HG02610 (cell line): ENCODE results near the gene KLHL11.
"Not testable (repeated sequence)": the region's sequence is repeated elsewhere in the genome, so short reads cannot be mapped to it uniquely, and the experiment has no call there.

Experiments used
- ATAC-seq: cut with Tn5 transposase; IDR thresholded peaks from one replicate; pipeline ENCODE4 v1.9.1; 2021; ENCODE audit warnings: mild to moderate bottlenecking, moderate library complexity; ENCODE audit not compliant: unreplicated experiment

The KLHL11 gene

DNA sequence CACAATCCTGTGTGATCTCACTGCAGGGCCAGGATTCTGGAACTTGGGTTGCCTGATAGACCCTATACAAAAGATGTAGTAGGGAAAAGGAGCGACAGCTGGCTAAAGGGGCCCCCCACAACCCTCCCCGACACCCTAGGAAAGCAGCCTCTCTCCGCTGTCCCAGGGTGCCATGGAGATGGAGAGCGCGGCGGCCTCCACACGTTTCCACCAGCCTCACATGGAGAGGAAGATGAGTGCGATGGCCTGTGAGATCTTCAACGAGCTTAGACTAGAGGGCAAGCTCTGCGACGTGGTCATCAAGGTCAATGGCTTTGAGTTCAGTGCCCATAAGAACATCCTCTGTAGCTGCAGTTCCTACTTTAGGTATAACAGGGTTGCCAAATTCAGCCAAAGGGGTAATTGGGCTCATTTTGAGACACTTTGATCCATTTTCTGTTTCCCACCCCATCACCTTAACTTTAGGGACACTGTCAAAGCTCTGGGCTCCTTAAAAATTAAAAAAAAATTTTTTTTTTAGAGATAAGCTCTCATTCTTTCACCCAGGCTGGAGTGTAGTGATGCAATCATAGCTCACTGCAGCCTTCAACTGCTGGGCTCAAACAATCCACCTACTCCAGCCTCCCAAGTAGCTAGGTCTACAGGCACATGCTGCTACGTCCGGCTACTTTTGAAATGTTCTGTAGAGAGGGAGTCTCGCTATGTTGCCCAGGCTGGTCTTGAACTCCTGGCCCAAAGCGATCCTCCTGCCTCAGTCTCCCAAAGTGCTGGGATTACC, 27.3 kb downstream of the KLHL11 start, which contains the start of gene KLHL10:
Gene KLHL10, plus strand, starts transcription at position 65 of the 778 bp plus-strand sequence. Its CDS starts 108 bp downstream, at position 173.
- no peak for ATAC-seq

DNA sequence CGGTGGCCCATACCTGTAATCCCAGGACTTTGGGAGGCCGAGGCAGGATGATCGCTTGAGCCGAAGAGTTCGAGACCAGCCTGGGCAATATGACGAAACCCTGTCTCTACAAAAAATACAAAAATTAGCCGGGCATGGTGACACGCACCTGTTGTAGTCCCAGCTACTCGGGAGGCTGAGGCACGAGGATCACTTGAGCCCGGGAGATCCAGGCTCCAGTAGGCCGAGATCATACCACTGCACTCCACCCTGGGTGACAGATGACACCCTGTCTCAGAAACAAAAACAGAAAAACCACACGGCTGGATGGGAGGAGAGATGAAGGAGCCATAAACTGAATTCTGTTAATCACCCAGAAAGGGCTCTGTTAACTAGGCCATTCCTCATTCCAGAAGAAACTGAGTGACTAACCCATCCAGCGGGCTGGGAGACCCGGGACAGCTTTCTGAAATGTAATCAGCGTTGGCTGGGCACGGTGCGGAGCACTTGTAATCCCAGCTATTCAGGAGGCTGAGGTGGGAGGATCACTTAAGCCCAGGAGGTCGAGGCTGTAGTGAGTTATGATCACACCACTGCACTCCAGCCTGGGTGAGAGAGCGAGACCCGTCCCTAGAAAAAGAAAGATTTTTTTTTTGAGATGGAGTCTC, 28.6 kb downstream of the KLHL11 start:
- no peak for ATAC-seq

DNA sequence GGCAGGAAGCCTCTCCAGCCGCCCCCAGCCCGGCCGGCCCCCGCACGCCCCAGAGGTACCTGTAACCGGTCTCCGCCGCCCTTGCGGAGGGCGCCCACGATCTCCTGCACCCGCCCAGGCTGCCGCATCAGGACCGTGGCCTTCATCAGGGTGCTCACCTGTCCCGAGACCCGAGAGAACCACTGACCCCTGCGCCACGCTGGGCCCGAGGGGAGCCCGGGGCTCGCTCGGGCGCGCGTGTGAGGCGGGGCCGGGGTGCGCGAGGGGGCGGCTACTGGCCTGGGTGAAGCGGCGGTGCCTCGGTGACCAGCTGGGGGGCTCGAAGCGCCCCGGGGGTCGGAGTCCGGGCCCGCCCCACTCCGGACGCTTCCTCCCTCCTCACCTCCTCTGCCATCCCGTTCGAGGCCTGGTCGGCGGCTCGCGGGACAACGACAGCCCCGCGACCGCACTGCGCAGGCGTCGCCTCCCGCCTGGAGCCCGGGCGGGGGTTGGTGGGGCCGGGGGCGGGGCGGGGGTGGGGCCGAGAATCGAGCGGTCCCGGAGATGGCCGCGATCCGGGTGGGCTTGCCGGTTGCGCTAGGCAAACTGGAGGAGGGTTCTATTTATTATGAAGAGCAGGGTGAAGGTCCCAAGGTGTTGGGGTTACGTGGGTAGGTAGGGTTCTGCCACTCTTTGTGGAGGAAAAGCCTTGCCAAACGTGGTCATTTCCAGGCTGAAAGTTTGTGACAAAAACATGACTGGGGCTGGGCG, 29.2 kb downstream of the KLHL11 start, which contains the start of gene NT5C3B:
Gene NT5C3B, minus strand, starts transcription at position 433 of the 750 bp plus-strand sequence. Its CDS starts 39 bp downstream, at position 394.
- peak; percentile 62 for ATAC-seq

DNA sequence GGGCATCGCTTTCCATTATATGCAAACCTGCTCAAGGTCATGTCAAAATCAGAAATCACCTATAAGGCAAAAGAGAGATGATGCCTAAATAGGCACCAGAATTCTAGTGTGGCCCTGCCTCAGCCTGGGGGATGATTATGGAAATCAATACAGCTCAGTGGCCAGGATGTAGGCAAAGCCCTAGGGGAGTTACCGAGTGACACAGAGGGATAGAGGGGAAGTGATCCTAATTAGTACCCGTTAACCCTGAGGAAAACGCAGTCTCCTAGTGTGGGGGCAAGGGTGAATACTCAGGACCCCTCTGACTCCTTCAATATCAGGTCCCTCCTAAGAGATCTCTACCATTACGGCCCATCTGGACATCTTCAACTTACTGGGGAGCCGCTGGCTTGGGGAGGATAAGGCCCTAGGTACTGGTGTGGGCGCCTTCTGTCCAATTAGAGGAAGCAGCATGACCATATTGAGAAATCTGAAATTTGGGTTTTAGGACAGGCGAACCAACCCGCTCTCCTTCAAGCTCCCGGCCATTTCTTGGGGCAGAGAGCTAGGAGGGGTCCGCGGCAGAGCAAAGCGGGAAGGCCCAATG, 29.9 kb downstream of the KLHL11 start:
- ATAC-seq = no peak

DNA sequence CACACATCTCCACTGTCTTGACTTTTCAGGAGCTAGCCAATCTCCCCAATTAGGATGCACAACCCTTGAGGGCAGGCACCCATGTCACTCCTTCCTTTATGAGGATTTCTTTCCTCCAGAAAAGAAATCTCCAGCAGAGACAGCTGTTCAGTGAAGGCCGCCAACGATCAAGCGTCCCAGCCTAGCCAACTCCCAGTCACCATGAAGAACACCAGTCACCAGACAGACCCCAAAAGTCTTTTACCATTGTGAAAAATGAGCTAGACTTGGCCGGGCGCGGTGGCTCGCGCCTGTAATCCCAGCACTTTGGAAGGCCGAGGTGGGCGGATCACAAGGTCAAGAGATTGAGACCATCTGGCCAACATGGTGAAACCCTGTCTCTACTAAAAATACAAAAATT, 35.3 kb downstream of the KLHL11 start:
- not testable (repeated sequence) for ATAC-seq

DNA sequence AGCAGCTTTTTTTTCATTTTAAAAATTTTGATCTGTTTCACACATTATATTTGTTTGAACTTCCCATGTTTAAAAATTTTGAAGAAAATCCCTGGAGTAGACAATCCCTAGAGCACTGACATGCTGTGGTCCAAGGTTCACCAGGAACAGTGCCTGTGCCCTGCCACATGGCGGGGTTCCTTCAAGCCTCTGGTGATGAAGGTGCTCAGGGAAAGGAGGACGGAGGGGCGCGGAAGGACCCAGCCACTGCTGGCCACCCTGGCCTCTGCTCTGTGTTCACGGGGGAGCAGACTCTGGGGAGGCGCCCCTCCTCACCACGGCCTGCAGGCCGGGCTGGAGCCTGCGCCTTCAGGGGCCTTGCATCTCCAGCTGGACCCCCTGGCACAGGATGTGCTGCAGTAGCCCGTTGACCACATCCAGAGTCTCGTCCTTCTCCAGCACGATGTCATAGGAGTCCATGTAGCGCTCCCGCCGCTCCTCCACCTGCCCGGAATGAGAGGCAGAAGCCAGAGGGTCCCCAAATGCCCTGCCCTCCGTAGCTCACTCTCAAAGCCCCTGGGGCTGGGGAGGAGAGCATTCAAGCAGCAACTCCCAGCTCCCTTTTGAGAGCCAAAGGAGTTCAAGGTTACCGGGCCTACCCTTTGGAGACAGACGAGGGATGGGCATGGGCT, 39.9 kb downstream of the KLHL11 start:
- no peak for ATAC-seq

DNA sequence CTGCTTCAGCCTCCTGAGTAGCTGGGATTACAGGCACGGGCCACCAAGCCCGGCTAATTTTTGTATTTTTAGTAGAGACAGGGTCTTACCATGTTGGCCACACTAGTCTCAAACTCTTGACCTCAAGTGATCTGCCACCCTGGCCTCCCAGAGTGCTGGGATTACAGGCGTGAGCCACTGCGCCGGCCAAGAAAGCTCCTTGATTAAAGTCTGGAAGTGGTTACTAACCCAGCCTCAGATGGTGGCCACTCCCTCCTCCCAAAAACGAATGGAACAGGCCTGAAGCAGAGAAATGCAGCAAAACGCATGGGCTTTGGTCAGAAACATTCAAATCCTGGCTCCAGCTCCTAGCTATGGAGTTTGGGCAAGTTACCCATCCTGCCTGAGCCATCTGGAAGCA, 41.1 kb downstream of the KLHL11 start:
- no peak for ATAC-seq

DNA sequence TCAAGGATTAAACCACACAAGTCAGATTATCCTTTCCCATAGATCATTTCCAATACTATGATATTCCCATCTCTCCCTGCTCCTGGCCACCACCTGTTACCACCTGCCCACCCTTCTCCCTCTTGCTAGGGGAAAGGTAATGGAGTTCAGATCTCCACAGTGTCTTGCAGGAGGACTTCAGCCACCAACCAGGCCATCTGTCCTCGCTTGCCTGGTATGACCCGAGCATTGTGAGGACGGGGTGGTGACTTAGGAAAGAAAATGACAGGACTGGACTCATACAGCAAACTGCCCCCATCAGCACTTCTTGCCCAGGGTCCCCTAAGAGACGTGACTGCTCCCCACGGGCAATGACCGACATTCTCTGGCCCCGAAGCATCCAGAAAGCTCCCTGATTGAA, 41.6 kb downstream of the KLHL11 start:
- ATAC-seq = no peak

DNA sequence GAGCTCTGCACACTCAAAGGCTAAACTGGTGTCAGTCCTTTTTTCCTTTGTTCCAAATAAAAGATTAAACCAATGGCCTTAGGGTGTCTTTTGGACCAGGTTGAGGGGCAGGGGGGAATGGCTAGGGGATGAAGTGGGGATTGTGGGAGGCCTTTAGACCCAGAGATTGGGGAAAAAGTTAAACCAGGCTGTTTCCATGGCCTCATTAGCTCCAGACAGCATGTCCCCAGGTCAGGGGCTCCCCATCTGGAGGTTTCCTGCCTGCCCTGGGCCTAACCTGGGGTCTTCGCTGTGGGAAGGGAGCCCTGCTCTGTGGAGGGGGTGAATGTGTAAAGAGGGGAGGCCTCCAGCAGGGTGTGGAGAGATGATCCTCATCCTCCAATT, 42.1 kb downstream of the KLHL11 start:
- ATAC-seq = no peak

DNA sequence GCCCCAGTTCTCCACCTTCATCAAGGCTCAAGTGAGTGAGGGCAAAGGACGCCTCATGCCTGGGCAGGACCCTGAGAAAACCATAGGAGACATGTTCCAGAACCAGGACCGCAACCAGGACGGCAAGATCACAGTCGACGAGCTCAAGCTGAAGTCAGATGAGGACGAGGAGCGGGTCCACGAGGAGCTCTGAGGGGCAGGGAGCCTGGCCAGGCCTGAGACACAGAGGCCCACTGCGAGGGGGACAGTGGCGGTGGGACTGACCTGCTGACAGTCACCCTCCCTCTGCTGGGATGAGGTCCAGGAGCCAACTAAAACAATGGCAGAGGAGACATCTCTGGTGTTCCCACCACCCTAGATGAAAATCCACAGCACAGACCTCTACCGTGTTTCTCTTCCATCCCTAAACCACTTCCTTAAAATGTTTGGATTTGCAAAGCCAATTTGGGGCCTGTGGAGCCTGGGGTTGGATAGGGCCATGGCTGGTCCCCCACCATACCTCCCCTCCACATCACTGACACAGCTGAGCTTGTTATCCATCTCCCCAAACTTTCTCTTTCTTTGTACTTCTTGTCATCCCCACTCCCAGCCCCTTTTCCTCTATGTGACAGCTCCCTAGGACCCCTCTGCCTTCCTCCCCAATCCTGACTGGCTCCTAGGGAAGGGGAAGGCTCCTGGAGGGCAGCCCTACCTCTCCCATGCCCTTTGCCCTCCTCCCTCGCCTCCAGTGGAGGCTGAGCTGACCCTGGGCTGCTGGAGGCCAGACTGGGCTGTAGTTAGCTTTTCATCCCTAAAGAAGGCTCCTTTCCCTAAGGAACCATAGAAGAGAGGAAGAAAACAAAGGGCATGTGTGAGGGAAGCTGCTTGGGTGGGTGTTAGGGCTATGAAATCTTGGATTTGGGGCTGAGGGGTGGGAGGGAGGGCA, 42.7 kb downstream of the KLHL11 start:
- ATAC-seq = no peak

DNA sequence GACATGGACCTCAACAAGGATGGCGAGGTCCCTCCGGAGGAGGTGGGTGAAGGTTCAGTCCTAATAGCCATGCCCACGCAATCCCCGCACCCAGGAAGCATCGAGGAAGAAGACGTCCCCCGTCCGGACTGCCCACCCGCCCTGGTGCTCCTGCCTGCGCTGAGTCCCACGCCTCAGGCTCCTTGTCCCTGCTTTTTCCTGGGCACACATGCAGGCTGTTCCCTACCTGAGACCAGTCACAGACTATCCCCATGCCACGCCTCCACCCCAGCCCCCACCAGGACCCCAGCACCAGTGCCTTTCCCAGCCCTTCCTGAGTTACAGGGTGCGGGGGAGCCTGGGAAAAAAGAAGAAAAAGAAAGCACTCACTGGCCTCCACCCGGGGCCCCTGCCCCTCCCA, 43.4 kb downstream of the KLHL11 start:
- no peak for ATAC-seq

DNA sequence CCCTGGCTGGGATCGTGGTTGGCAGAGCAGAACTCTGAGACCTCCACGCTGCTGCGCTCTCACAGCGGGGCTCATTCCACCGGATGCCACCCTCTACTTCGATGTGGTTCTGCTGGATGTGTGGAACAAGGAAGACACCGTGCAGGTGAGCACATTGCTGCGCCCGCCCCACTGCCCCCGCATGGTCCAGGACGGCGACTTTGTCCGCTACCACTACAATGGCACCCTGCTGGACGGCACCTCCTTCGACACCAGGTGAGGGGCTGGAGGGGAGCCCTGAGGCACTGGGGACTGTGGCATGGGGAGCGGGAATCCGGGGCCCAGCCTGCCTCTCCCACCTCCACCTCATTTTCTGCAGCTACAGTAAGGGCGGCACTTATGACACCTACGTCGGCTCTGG, 47.2 kb downstream of the KLHL11 start:
- ATAC-seq = no peak

DNA sequence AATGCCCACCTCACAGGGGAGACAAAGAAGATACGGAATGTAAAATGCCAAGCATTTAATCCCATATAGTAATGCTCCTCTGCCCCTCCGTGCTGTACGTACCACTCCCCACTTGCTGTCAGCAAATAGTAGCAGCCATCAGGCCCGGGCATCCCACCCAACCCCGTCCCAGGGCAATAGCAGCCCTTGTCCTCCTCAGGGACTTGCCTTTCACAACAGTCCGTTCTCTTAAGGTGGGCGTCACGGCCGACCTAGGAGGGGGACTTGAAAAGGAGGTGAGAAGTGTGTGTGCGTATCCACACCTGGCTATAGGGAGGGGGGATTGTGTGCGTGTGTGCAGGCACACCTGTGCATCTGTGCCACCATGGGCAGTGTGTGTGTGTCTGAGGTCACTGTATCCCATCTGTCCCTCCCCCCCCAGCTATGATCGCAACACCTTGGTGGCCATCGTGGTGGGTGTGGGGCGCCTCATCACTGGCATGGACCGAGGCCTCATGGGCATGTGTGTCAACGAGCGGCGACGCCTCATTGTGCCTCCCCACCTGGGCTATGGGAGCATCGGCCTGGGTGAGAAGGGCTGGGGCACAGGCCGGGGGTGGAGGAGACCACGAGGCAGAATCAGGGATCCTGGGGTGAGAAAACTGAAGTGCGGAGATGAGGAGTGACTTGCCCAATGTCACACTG, 48.4 kb downstream of the KLHL11 start:
- ATAC-seq = no peak

DNA sequence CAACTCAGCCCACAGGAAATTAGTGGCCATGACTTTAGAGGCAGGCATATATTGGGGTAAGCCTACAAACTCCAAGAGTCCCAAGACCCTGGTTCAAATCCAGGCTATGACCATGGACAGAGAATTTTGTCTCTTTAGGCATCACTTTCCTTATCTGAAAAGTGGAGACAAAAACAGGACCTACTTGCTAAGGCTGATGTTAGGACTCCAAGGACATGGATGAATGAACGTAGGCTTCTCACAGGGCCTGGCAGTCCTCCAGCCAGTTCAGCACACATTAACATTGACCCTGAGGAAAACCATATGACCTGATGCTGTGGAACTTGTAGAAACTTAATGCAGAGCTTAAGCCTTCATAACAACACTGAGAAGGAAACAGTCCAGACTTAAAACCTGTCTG, 51.0 kb downstream of the KLHL11 start:
- no peak for ATAC-seq

DNA sequence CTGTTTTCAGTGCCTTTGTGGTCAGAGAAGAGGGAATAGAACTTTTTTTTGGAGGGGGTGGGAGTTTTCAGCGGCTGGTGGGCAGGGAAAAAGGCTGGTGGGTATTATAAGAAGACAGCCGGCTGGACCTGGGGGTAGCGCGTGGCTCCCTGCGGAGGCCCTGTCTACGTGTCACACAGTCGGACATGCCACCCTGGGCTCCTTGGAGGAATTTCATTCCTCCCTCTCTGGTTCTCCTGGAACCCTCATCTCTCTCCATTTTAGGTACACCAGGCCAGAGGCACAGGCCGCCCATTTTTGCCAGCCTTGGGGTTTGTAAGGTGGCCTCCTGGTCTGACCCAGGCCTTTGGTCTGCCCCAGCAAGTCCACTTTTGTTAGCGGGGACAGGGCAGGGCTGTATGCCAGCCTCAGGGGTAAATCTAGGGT, 51.5 kb downstream of the KLHL11 start:
- no peak for ATAC-seq

DNA sequence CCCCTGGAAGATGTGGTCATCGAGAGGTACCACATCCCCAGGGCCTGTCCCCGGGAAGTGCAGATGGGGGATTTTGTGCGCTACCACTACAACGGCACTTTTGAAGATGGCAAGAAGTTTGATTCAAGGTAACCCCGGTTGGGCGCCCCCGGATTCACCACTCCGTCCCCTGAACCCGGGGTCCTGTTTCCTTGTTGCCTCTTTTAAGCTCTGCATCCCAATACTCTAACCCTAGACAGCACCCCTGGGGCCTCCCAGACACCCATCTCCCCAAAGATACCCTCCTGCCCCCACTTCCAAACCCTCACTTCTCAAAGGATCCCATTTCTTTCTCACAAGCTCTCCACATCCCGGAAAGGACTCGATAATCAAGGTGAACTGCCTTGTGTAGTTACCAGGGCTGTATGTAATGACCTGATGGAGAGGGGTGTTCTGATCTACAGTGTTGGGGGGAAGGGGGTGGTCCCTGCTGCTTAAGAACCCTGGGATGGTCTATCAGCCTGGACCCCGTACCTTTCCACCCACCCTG, 52.0 kb downstream of the KLHL11 start:
- ATAC-seq = no peak

DNA sequence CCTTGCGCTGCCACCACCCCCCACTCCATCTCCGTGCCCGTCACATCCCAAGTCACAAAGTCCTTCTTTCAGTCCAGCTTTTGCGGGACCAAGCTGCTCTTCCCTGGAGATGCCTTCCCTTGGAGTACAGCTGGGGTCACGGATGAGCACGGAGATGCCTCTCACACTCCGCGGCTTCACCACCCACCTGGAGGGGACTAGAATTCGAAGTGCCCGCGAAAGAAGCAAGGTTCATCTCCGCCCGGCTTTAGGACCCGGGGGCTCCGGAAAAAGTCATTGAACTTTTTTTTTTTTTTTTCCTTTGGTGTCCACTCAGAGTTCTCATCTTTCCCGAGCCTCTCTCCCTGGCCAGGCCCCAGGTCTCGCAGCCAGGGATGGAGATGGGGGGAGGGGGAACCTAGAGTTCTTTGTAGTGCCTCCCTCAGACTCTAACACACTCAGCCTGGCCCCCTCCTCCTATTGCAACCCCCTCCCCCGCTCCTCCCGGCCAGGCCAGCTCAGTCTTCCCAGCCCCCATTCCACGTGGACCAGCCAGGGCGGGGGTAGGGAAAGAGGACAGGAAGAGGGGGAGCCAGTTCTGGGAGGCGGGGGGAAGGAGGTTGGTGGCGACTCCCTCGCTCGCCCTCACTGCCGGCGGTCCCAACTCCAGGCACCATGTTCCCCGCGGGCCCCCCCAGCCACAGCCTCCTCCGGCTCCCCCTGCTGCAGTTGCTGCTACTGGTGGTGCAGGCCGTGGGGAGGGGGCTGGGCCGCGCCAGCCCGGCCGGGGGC, 52.7 kb downstream of the KLHL11 start, which contains the start of gene FKBP10:
Gene FKBP10, plus strand, starts transcription at position 624 of the 771 bp plus-strand sequence. Its CDS starts 31 bp downstream, at position 655.
- no peak for ATAC-seq
